Osteocyte (in vitro differentiated cells): ENCODE results near the gene RXFP1. TPM values are rescaled to one million over a fixed set of nuclear protein-coding genes. Genes with fewer than 3 reads are reported as not detected.

Source experiments
- DNase-seq: peaks from one replicate; pipeline ENCODE4 v3.0.0; 2021; ENCODE audit warnings: mixed read lengths; ENCODE audit not compliant: unreplicated experiment; ENCODE audit errors: extremely low spot score
- H3K27ac Mint-ChIP-seq: one replicate; pipeline ENCODE4 v1.8.0; 2021; ENCODE audit warnings: mild to moderate bottlenecking, mixed read lengths; ENCODE audit not compliant: unreplicated experiment
- H3K27me3 Mint-ChIP-seq: one replicate; pipeline ENCODE4 v1.8.0; 2021; ENCODE audit warnings: mixed read lengths; ENCODE audit not compliant: unreplicated experiment
- H3K36me3 Mint-ChIP-seq: one replicate; pipeline ENCODE4 v1.8.0; 2021; ENCODE audit warnings: mixed read lengths; ENCODE audit not compliant: unreplicated experiment
- H3K4me1 Mint-ChIP-seq: one replicate; pipeline ENCODE4 v1.8.0; 2021; ENCODE audit warnings: mixed read lengths; ENCODE audit not compliant: unreplicated experiment
- H3K4me3 Mint-ChIP-seq: one replicate; pipeline ENCODE4 v1.8.0; 2021; ENCODE audit warnings: mild to moderate bottlenecking, moderate library complexity, mixed read lengths; ENCODE audit not compliant: unreplicated experiment
- H3K9me3 Mint-ChIP-seq: one replicate; pipeline ENCODE4 v1.8.0; 2021; ENCODE audit warnings: mixed read lengths; ENCODE audit not compliant: unreplicated experiment
- total RNA-seq: library from RNA; stranded (reverse); gene quantifications from 2 replicates; pipeline ENCODE4 v1.2.1, GENCODE V29; 2021
- TF ChIP-seq, protein P1 (sequence below): fragments of 200-600 bp; sonication (generic); IDR thresholded peaks from 2 replicates; pipeline ENCODE4 v1.5.0; 2021; ENCODE audit warnings: antibody characterized with exemption, mild to moderate bottlenecking, moderate library complexity

RXFP1 gene
- total RNA-seq, 1 donor from 2014 or later: not detected

DNA sequence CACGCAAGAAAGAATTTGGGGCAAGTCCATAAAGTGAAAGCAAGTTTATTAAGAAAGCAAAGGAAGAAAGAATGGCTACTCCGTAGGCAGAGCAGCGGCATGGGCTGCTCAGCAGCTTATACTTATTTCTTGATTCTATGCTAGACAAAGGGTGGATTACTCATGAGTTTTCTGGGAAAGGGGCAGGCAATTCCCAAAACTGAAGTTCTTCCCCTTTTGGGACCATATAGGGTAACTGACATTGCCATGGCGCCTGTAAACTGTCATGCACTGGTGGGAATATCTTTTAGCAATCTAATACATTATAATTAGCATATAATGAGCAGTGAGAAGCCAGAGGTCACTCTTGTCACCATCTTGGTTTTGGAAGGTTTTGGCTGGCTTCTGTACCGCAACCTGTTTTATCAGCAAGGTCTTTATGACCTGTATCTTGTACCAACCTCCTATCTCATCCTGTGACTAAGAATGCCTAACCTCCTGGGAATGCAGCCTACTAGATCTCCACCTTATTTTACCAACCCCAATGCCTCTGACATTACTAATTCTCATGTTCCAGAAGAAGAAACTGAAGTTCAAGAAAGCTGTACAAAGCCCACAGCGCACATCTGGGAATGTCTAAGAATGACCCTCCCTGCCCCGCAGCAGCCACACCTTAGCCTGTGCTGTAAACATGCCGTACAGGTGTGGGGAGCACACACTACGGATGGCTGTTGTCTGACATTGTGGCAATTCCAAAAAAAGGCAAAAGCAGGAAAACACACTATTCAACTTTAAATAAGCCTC is 18.6 kb downstream of the RXFP1 start:
- H3K4me3 Mint-ChIP-seq: no peak overlapping the region
- H3K36me3 Mint-ChIP-seq: no peaks in the 10 kb centered on the region
- H3K4me1 Mint-ChIP-seq: peaks cover 3% of the 10 kb centered on the region
- TF ChIP-seq, protein P1, sequence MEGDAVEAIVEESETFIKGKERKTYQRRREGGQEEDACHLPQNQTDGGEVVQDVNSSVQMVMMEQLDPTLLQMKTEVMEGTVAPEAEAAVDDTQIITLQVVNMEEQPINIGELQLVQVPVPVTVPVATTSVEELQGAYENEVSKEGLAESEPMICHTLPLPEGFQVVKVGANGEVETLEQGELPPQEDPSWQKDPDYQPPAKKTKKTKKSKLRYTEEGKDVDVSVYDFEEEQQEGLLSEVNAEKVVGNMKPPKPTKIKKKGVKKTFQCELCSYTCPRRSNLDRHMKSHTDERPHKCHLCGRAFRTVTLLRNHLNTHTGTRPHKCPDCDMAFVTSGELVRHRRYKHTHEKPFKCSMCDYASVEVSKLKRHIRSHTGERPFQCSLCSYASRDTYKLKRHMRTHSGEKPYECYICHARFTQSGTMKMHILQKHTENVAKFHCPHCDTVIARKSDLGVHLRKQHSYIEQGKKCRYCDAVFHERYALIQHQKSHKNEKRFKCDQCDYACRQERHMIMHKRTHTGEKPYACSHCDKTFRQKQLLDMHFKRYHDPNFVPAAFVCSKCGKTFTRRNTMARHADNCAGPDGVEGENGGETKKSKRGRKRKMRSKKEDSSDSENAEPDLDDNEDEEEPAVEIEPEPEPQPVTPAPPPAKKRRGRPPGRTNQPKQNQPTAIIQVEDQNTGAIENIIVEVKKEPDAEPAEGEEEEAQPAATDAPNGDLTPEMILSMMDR: no peak
- H3K27ac Mint-ChIP-seq: no peak overlapping the region
- H3K27me3 Mint-ChIP-seq: no peaks in the 10 kb centered on the region
- H3K9me3 Mint-ChIP-seq: peaks cover 4% of the 10 kb centered on the region
- no peak for DNase-seq

DNA sequence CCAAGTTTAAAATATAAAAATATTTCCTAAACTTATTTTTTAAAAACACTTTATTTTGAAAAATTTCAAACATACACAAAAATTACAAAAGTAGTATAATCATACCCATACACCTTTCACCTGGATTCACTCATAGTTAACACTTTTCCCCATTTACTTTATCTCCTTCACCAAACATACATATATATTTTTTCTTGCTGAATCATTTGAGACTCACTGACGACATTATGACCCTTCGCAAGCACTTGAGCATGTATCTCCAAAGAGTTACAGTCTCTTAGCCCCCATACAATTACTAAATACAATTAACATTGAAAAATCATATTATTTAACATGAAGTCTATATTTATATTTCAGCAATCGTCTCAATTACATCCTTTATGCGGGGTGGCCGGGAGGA is 19.8 kb downstream of the RXFP1 start:
- H3K9me3 Mint-ChIP-seq: no peaks in the 10 kb centered on the region
- no peak overlapping the region for H3K4me3 Mint-ChIP-seq
- H3K27me3 Mint-ChIP-seq: no peaks in the 10 kb centered on the region
- no peak for DNase-seq
- H3K36me3 Mint-ChIP-seq: no peaks in the 10 kb centered on the region
- H3K27ac Mint-ChIP-seq: no peak overlapping the region
- TF ChIP-seq, protein P1: no peak
- no peaks in the 10 kb centered on the region for H3K4me1 Mint-ChIP-seq

DNA sequence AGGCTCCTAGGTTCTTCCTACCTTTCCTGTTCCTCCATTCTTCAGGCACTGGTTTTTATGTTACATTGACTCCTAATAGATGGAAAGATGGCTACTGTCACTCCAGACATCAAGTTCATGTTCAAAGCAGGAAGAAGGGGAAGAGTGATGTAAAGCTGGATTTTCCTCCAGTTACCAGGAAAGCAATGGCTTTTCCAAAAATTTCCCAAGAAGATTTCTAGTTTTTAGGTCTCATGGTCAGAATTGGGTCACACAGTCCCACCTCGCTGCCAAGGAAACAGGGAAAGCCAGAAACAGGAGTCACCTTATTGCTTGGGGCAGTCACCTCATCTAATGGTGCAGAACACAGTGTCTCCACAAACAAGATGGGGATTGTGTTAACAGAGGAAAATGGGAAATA is 21.5 kb downstream of the RXFP1 start:
- no peak overlapping the region for H3K27ac Mint-ChIP-seq
- peaks cover 7% of the 10 kb centered on the region for H3K9me3 Mint-ChIP-seq
- H3K4me3 Mint-ChIP-seq: no peak overlapping the region
- H3K4me1 Mint-ChIP-seq: no peaks in the 10 kb centered on the region
- no peaks in the 10 kb centered on the region for H3K36me3 Mint-ChIP-seq
- H3K27me3 Mint-ChIP-seq: no peaks in the 10 kb centered on the region
- no peak for DNase-seq
- TF ChIP-seq, protein P1: no peak

DNA sequence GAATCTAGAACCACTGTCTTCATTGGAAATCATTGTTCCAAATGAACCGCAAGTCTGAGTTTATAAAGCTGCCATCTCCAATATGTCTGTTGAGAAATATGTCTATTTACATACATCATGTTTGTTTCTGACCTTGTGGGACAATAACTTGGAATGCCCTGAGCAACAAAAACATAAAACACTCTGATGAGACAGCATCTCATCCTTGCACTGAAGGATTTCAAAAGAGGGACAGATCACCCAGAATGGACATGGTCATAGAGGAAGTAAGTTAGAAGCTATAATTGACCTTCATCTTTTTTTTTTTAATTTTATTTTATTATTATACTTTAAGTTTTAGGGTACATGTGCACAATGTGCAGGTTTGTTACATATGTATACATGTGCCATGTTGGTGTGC is 22.5 kb downstream of the RXFP1 start:
- TF ChIP-seq, protein P1: no peak
- DNase-seq: no peak
- no peak overlapping the region for H3K27ac Mint-ChIP-seq
- no peaks in the 10 kb centered on the region for H3K36me3 Mint-ChIP-seq
- no peaks in the 10 kb centered on the region for H3K4me1 Mint-ChIP-seq
- no peaks in the 10 kb centered on the region for H3K27me3 Mint-ChIP-seq
- no peak overlapping the region for H3K4me3 Mint-ChIP-seq
- H3K9me3 Mint-ChIP-seq: peaks cover 7% of the 10 kb centered on the region

DNA sequence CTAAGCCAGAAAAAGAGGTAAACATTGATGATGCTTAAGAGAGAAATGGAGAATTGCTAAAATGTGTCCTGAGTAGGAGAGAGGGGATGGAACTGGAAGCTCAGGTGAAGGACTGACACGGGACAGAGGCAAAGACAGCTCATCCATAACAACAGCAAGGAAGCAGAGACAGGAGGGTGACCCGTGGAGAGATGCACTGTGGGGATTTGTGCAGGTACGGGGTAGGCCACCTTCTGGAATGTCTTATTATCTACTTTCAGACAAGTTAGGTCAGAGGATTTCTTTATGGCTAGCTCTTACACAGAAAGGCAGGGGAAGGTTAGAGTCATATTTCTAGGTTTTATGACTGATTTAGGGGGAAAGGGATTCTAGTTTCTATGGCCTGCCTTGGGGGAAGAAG is 31.7 kb downstream of the RXFP1 start:
- H3K4me1 Mint-ChIP-seq: no peaks in the 10 kb centered on the region
- TF ChIP-seq, protein P1: no peak
- H3K27me3 Mint-ChIP-seq: peaks cover 14% of the 10 kb centered on the region
- no peak overlapping the region for H3K27ac Mint-ChIP-seq
- H3K36me3 Mint-ChIP-seq: no peaks in the 10 kb centered on the region
- no peaks in the 10 kb centered on the region for H3K9me3 Mint-ChIP-seq
- H3K4me3 Mint-ChIP-seq: no peak overlapping the region
- no peak for DNase-seq
